ENCODE results near the gene CXorf49B.
"Not testable (repeated sequence)": the region's sequence is repeated elsewhere in the genome, so short reads cannot be mapped to it uniquely, and the experiment has no call there.

CXorf49B gene

GRCh38 chrX:71763049-71763448, at the start of gene CXorf49B:
CXorf49B (plus strand) TSS chrX:71763349; CDS start chrX:71763424, 75 bp downstream.
- not testable (repeated sequence) for DNase-seq (ENCODE audit: low read depth); H3K4me3 ChIP-seq (replicated peaks; ENCODE audit: low read depth, low read length)

- H3K4me3 ChIP-seq (replicated peaks; ENCODE audit: low read depth, low read length); DNase-seq (ENCODE audit: low read depth): not testable (repeated sequence)
Observed at GRCh38 chrX:71714064-71714463, 49.1 kb upstream of the CXorf49B start.

- DNase-seq (ENCODE audit: low read depth); H3K4me3 ChIP-seq (replicated peaks; ENCODE audit: low read depth, low read length): not testable (repeated sequence)
Observed at GRCh38 chrX:71715551-71715950, 47.6 kb upstream of the CXorf49B start.

- H3K4me3 ChIP-seq (replicated peaks; ENCODE audit: low read depth, low read length); DNase-seq (ENCODE audit: low read depth): not testable (repeated sequence)
Observed at GRCh38 chrX:71716323-71716722, 46.8 kb upstream of the CXorf49B start.

- not testable (repeated sequence) for H3K4me3 ChIP-seq (replicated peaks; ENCODE audit: low read depth, low read length); DNase-seq (ENCODE audit: low read depth)
Observed at GRCh38 chrX:71718185-71718584, 45.0 kb upstream of the CXorf49B start, which contains the start of gene CXorf49. CXorf49 (minus strand) TSS chrX:71718285; CDS start chrX:71718151, 134 bp downstream.

GRCh38 chrX:71719195-71719594, 44.0 kb upstream of the CXorf49B start:
- not testable (repeated sequence) for DNase-seq (ENCODE audit: low read depth)

GRCh38 chrX:71720289-71720886, 42.8 kb upstream of the CXorf49B start:
- not testable (repeated sequence) for DNase-seq (ENCODE audit: low read depth); H3K4me3 ChIP-seq (replicated peaks; ENCODE audit: low read depth, low read length)

More at GRCh38 chrX:71719195-71719594, 44.0 kb upstream of the CXorf49B start:
- not testable (repeated sequence) for H3K4me3 ChIP-seq (replicated peaks; ENCODE audit: low read depth, low read length)

- not testable (repeated sequence) for DNase-seq (ENCODE audit: low read depth); H3K4me3 ChIP-seq (replicated peaks; ENCODE audit: low read depth, low read length)
Observed at GRCh38 chrX:71760688-71761281, 2.4 kb upstream of the CXorf49B start.

- not testable (repeated sequence) for H3K4me3 ChIP-seq (replicated peaks; ENCODE audit: low read depth, low read length); DNase-seq (ENCODE audit: low read depth)
Observed at GRCh38 chrX:71764832-71765231, 1.7 kb downstream of the CXorf49B start.

- not testable (repeated sequence) for H3K4me3 ChIP-seq (replicated peaks; ENCODE audit: low read depth, low read length); DNase-seq (ENCODE audit: low read depth)
Observed at GRCh38 chrX:71765613-71766012, 2.5 kb downstream of the CXorf49B start.

- not testable (repeated sequence) for DNase-seq (ENCODE audit: low read depth); H3K4me3 ChIP-seq (replicated peaks; ENCODE audit: low read depth, low read length)
Observed at GRCh38 chrX:71767134-71767533, 4.0 kb downstream of the CXorf49B start.

GRCh38 chrX:71778322-71778721, 15.2 kb downstream of the CXorf49B start:
- not testable (repeated sequence) for H3K4me3 ChIP-seq (replicated peaks; ENCODE audit: low read depth, low read length); DNase-seq (ENCODE audit: low read depth)

- not testable (repeated sequence) for DNase-seq (ENCODE audit: low read depth); H3K4me3 ChIP-seq (replicated peaks; ENCODE audit: low read depth, low read length)
Observed at GRCh38 chrX:71782225-71782949, 19.2 kb downstream of the CXorf49B start.

- H3K4me3 ChIP-seq (replicated peaks; ENCODE audit: low read depth, low read length) = not testable (repeated sequence)
Observed at GRCh38 chrX:71782950-71783299, 19.8 kb downstream of the CXorf49B start.

GRCh38 chrX:71783569-71784347, 20.6 kb downstream of the CXorf49B start:
- not testable (repeated sequence) for H3K4me3 ChIP-seq (replicated peaks; ENCODE audit: low read depth, low read length); DNase-seq (ENCODE audit: low read depth)

More at GRCh38 chrX:71782950-71783299, 19.8 kb downstream of the CXorf49B start:
- not testable (repeated sequence) for DNase-seq (ENCODE audit: low read depth)

GRCh38 chrX:71784348-71784983, 21.3 kb downstream of the CXorf49B start:
- not testable (repeated sequence) for H3K4me3 ChIP-seq (replicated peaks; ENCODE audit: low read depth, low read length); DNase-seq (ENCODE audit: low read depth)

- H3K4me3 ChIP-seq (replicated peaks; ENCODE audit: low read depth, low read length); DNase-seq (ENCODE audit: low read depth): not testable (repeated sequence)
Observed at GRCh38 chrX:71806450-71806849, 43.3 kb downstream of the CXorf49B start.
